ENCODE measurements around the gene EDDM13. TPM values are rescaled to one million over a fixed set of nuclear protein-coding genes. Genes with fewer than 3 reads are reported as not detected.
A peak's percentile ranks its signal among the peaks of the same experiment; 100 is the strongest.

The EDDM13 gene
- total and polyA plus RNA-seq, 2 of the 13 experiments (the other 11 are each of a cell fraction or from before 2014, with no cell fraction given), result not detected

GRCh38 chr19:56316728-56317127 is 44.2 kb downstream of the EDDM13 start (continued):
- peak; percentile 76 for TF ChIP-seq ARID5B (CRISPR knock-in tag; IDR thresholded peaks at IDR 0.05)
- TF ChIP-seq ZNF713 (CRISPR knock-in tag; IDR thresholded peaks at IDR 0.05), result no peak
- TF ChIP-seq NCOA2 (CRISPR knock-in tag; IDR thresholded peaks at IDR 0.05), result peak; percentile 45; the same call in 1 of the 2 replicates
- TF ChIP-seq FOXK1 (CRISPR knock-in tag; IDR thresholded peaks at IDR 0.05; ENCODE audit: borderline replicate concordance, low read depth), result 0 out of 2 replicates have a peak, but pooled peaks have one; percentile 34
- TF ChIP-seq SALL1 (CRISPR knock-in tag; IDR thresholded peaks at IDR 0.05), result peak; percentile 57; the same call in 1 of the 2 replicates
- TF ChIP-seq ZNF274 (CRISPR knock-in tag; IDR thresholded peaks at IDR 0.05), result no peak
- no peak for TF ChIP-seq HOXA5 (CRISPR knock-in tag; IDR thresholded peaks at IDR 0.05)
- TF ChIP-seq RARA (CRISPR knock-in tag; IDR thresholded peaks at IDR 0.05), result peak; percentile 81
- TF ChIP-seq ZBTB10 (CRISPR knock-in tag; IDR thresholded peaks at IDR 0.05; ENCODE audit: borderline replicate concordance), result no peak
- peak; percentile 52 for TF ChIP-seq HNF4A (CRISPR knock-in tag; IDR thresholded peaks at IDR 0.05)
- peak; percentile 57; the same call in 1 of the 2 replicates for TF ChIP-seq PPARG (CRISPR knock-in tag; conservative IDR thresholded peaks at IDR 0.05)
- 0 out of 2 replicates have a peak, but pooled peaks have one; percentile 12 for TF ChIP-seq HDAC2 (CRISPR knock-in tag; IDR thresholded peaks at IDR 0.05)
- TF ChIP-seq RFX3 (CRISPR knock-in tag; IDR thresholded peaks at IDR 0.05), result no peak
- TF ChIP-seq CEBPB (IDR thresholded peaks at IDR 0.05; ENCODE audit: borderline replicate concordance, low read depth, low read length), result peak; percentile 79; the same call in 1 of the 2 replicates
- peak; percentile 35; the same call in 1 of the 2 replicates for TF ChIP-seq ZNF687 (CRISPR knock-in tag; IDR thresholded peaks at IDR 0.05)
- TF ChIP-seq ZNF768 (CRISPR knock-in tag; IDR thresholded peaks at IDR 0.05), result no peak
- no peak for TF ChIP-seq MAF1 (CRISPR knock-in tag; IDR thresholded peaks at IDR 0.05; ENCODE audit: borderline replicate concordance)
- no peak for TF ChIP-seq NBN (conservative IDR thresholded peaks at IDR 0.05)
- no peak for TF ChIP-seq BCL6 (CRISPR knock-in tag; IDR thresholded peaks at IDR 0.05)
- TF ChIP-seq GPN1 (CRISPR knock-in tag; IDR thresholded peaks at IDR 0.05; ENCODE audit: borderline replicate concordance), result no peak
- no peak for TF ChIP-seq THAP8 (CRISPR knock-in tag; IDR thresholded peaks at IDR 0.05; ENCODE audit: borderline replicate concordance)
